Activated CD8-positive, alpha-beta T cell treated with anti-CD3 and anti-CD28 coated beads for 36 hours (primary cell): Measurements from ENCODE around the gene CTBP1. TPM values are rescaled to one million over a fixed set of nuclear protein-coding genes. Genes with fewer than 3 reads are reported as not detected.

ENCODE experiments used
- ATAC-seq: fragments of 200-7000 bp; cut with Tn5 transposase; one replicate; pipeline ENCODE4 v1.10.0; 2021; ENCODE audit warnings: mild to moderate bottlenecking, moderate library complexity
- CTCF ChIA-PET: fragments of 350-600 bp; sonication (Branson Sonifier 250); formaldehyde crosslinking; loops from one replicate; lab custom pipeline; 2021; ENCODE audit warnings: antibody characterized with exemption; lab: Charles Lee
- POLR2A ChIA-PET: fragments of 350-600 bp; sonication (Branson Sonifier 250); formaldehyde crosslinking; loops from one replicate; lab custom pipeline; 2021; ENCODE audit warnings: antibody characterized with exemption; lab: Charles Lee
- DNase-seq: peaks from one replicate; pipeline ENCODE4 v3.0.0-alpha.2; 2020
- H3K27ac Mint-ChIP-seq: one replicate; pipeline ENCODE4 v1.8.0; 2021; ENCODE audit warnings: mild to moderate bottlenecking, mixed read lengths
- H3K27me3 Mint-ChIP-seq: one replicate; pipeline ENCODE4 v1.8.0; 2021; ENCODE audit warnings: mixed read lengths
- H3K36me3 Mint-ChIP-seq: one replicate; pipeline ENCODE4 v1.8.0; 2021; ENCODE audit warnings: low read depth, mixed read lengths
- H3K4me1 Mint-ChIP-seq: one replicate; pipeline ENCODE4 v1.8.0; 2021; ENCODE audit warnings: low read depth, mixed read lengths
- H3K4me3 Mint-ChIP-seq: one replicate; pipeline ENCODE4 v1.8.0; 2021; ENCODE audit warnings: mild to moderate bottlenecking, moderate library complexity, mixed read lengths
- H3K9me3 Mint-ChIP-seq: one replicate; pipeline ENCODE4 v1.8.0; 2021; ENCODE audit warnings: mixed read lengths
- intact Hi-C: fragments of 100-400 bp; cut with micrococcal nuclease; formaldehyde crosslinking; loops from one replicate; pipeline ENCODE4 v1.10.0; 2022
- total RNA-seq, 2 experiments: library from RNA; stranded (reverse); gene quantifications; one replicate each; pipeline ENCODE4 v1.2.3, GENCODE V29; 2021
- TF ChIP-seq, protein P1 (sequence below): fragments of 200-600 bp; IDR thresholded peaks from one replicate; pipeline ENCODE4 v1.8.0; 2022; ENCODE audit warnings: antibody characterized with exemption, mild to moderate bottlenecking

CTBP1 gene
- total RNA-seq, 2 experiments from 2014 or later: 136 TPM

DNA sequence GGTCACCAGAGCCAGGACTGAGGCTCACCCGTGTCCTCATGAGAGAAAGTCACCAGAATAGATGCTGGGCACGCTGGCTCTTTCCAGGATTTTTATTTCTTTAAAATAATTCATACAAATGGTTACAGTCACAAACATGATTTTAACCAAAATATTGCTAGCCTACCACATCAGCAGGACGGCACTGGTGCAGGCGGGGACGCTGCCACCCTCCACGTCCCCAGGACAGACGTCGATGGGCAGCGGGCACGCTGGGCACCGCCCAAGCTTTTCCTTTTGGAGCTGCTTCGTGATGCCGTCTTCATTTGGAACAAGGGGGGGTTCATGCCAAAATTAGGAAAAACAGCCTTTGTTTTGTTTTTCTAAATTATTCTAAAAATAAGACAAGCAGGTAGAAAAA lies 37.6 kb downstream of the CTBP1 start:
- no peak overlapping the region for H3K4me3 Mint-ChIP-seq
- TF ChIP-seq, protein P1, sequence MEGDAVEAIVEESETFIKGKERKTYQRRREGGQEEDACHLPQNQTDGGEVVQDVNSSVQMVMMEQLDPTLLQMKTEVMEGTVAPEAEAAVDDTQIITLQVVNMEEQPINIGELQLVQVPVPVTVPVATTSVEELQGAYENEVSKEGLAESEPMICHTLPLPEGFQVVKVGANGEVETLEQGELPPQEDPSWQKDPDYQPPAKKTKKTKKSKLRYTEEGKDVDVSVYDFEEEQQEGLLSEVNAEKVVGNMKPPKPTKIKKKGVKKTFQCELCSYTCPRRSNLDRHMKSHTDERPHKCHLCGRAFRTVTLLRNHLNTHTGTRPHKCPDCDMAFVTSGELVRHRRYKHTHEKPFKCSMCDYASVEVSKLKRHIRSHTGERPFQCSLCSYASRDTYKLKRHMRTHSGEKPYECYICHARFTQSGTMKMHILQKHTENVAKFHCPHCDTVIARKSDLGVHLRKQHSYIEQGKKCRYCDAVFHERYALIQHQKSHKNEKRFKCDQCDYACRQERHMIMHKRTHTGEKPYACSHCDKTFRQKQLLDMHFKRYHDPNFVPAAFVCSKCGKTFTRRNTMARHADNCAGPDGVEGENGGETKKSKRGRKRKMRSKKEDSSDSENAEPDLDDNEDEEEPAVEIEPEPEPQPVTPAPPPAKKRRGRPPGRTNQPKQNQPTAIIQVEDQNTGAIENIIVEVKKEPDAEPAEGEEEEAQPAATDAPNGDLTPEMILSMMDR: no peak
- peaks cover 11% of the 10 kb centered on the region for H3K36me3 Mint-ChIP-seq
- no peak overlapping the region for H3K27ac Mint-ChIP-seq
- intact Hi-C loops: no loop called here
- no peaks in the 10 kb centered on the region for H3K9me3 Mint-ChIP-seq
- H3K27me3 Mint-ChIP-seq: no peaks in the 10 kb centered on the region
- DNase-seq: no peak
- ATAC-seq: no peak
- CTCF ChIA-PET: no interaction called here
- H3K4me1 Mint-ChIP-seq: peaks cover 12% of the 10 kb centered on the region
- POLR2A ChIA-PET: no interaction called here

DNA sequence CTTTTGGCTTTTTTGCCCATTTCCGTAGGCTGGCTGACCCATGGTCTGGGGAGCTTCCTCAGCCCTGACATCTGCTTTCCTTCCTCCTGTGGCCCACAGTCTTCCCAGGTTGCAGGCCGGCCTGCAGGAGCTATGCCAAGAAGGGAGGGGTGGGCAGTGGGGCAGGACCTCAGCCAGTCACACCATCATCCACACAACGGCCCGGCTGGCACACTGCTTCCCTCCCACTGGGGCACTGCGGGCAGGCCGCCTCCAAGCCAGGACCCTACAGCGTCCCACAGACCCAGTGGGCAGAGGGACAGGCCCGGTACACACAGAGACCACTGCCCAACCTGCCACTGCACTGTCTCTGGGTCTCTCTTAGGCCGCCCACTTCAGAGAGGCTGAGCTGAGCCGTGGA lies 38.0 kb downstream of the CTBP1 start:
- DNase-seq: no peak
- TF ChIP-seq, protein P1: no peak
- H3K36me3 Mint-ChIP-seq: peaks cover 8% of the 10 kb centered on the region
- ATAC-seq: no peak
- H3K4me3 Mint-ChIP-seq: no peak overlapping the region
- POLR2A ChIA-PET: no interaction called here
- intact Hi-C loops: no loop called here
- no peaks in the 10 kb centered on the region for H3K27me3 Mint-ChIP-seq
- CTCF ChIA-PET: no interaction called here
- H3K4me1 Mint-ChIP-seq: peaks cover 8% of the 10 kb centered on the region
- no peaks in the 10 kb centered on the region for H3K9me3 Mint-ChIP-seq
- H3K27ac Mint-ChIP-seq: no peak overlapping the region

DNA sequence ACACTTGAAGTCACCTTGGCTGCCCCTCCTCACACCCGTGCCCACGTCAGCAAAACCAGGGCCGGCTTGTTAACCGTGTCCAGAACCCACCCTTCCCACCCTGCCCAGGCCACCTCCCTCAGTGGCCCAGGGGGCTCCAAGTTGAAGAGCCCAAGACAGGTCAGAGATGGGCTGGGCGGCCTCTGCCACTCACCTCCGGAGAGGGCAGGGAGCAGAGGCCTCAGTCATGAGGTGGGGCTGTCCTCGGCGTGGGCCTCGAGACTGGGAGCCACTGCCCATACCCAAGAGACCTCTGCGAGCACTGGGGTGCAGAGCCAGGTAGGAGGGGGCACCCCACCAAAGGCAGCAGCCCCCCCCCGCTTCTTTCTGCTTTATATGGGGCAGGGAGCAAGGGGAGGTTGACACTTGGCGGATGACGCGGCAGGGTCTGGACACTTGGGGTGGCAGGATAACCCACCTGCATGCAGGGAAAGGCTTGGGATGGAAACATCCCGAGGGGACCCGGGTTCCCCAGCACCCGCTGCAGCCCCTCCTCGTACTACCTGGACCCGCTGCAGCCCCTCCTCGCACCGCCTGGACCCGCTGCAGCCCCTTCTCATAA lies 38.6 kb downstream of the CTBP1 start:
- Mint-ChIP-seq H3K27me3 (no peaks in the 10 kb centered on the region), H3K27ac (no peak overlapping the region), H3K4me3 (no peak overlapping the region), H3K4me1 (peaks cover 4% of the 10 kb centered on the region), H3K36me3 (peaks cover 3% of the 10 kb centered on the region), H3K9me3 (no peaks in the 10 kb centered on the region)
- ChIA-PET CTCF (interaction anchor here (1.3 kb wide), 1 partner anchor 79 kb away, joined by 4 read pairs; no protein-coding TSS in a partner anchor), POLR2A (no interaction called here)
- DNase-seq (no peak), ATAC-seq (no peak)
- TF ChIP-seq, protein P1: no peak
- intact Hi-C loops: no loop called here

DNA sequence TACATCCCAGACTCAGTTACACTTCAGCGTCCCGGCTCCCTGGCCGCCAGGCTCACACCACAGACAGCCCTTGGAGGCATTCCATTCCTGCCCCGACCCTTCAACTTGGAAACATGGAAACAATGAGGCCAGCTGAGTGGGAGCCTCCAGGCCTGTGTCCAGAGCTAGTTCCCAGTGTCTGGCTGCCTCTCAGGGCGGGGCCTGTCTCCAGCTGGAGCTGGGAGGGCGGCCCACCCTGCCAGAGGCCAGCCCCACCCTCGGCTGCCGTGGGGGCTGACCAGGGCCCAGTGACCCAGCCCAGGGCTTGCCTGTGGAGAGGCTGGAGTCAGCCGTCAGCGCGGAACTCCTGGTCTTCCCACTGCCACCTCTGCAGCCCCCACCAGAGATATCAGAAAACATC lies 39.1 kb downstream of the CTBP1 start:
- Mint-ChIP-seq H3K4me1 (peaks cover 2% of the 10 kb centered on the region), H3K9me3 (no peaks in the 10 kb centered on the region), H3K4me3 (no peak overlapping the region), H3K36me3 (no peaks in the 10 kb centered on the region), H3K27ac (no peak overlapping the region), H3K27me3 (no peaks in the 10 kb centered on the region)
- ATAC-seq (no peak), DNase-seq (no peak)
- ChIA-PET POLR2A (no interaction called here), CTCF (interaction anchor here (1.3 kb wide), 1 partner anchor 79 kb away, joined by 4 read pairs; no protein-coding TSS in a partner anchor)
- intact Hi-C loops: no loop called here
- TF ChIP-seq, protein P1: no peak

DNA sequence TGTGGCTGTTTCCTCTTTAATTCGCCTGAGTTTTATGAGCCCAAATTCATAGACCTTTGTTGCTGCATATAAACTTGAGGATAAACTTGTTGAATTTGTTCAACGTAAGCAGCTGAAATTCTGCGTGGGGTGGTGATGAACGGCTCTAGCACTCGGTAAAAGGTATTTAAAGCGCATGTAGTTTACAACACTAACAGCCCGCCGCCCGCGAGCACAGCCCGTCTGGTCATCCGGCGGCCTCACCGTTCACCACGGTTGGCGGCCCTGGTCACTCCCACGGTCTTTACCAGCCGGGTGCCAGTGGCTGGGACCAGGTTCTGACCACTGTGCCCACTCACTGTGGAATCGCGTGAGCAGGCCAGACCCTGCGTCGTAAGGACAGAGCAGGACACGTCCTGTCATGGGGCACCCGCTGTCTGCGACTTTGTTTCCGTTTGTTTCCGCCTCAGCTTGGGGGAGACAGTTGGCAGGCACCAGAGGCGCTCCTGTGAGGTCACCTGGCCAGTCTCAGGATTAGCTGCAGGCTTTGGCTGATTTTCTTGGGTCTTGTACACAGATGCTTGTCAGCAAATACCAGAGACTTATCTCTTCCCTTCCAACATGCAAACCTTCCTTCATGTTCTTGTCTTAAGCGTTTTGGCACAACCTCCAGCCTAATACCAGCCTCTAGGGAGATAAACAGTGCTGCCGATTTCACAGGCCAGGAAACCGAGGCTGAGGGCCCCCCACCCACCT lies 39.8 kb downstream of the CTBP1 start:
- Mint-ChIP-seq H3K4me3 (no peak overlapping the region), H3K36me3 (no peaks in the 10 kb centered on the region), H3K4me1 (peaks cover 9% of the 10 kb centered on the region), H3K27ac (no peak overlapping the region), H3K27me3 (no peaks in the 10 kb centered on the region), H3K9me3 (no peaks in the 10 kb centered on the region)
- no peak for DNase-seq
- ChIA-PET CTCF (interaction anchor here (0.9 to 1.3 kb wide), 2 partner anchors 8 to 78 kb away, joined by 3 to 4 read pairs; no protein-coding TSS in a partner anchor), POLR2A (interaction anchor here (0.9 to 1.2 kb wide), 2 partner anchors 8 to 137 kb away, joined by 3 read pairs; no protein-coding TSS in a partner anchor)
- intact Hi-C loops: no loop called here
- TF ChIP-seq, protein P1: no peak
- no peak for ATAC-seq
